HEK293 (cell line): ENCODE measurements around the gene SKAP1.
A peak's percentile ranks its signal among the peaks of the same experiment; 100 is the strongest.

Experiments used
- GLI2 ChIP-seq: fragments of 450-650 bp; formaldehyde crosslinking; IDR thresholded peaks from 2 replicates; pipeline ENCODE4; 2017; ENCODE audit warnings: missing biosample characterization, missing genetic modification characterization, low read depth, borderline replicate concordance
- GLIS2 ChIP-seq: fragments of 450-650 bp; formaldehyde crosslinking; IDR thresholded peaks from 2 replicates; pipeline ENCODE4 v1.5.1; 2016; ENCODE audit warnings: missing biosample characterization, missing genetic modification characterization
- KLF1 ChIP-seq: fragments of 450-650 bp; formaldehyde crosslinking; IDR thresholded peaks from 2 replicates; pipeline ENCODE4 v1.5.1; 2016; ENCODE audit warnings: missing biosample characterization, missing genetic modification characterization
- MEIS1 ChIP-seq: sonication (generic); formaldehyde crosslinking; IDR thresholded peaks from 2 replicates; pipeline ENCODE4 v1.8.1; 2022; ENCODE audit warnings: missing genetic modification reagents, mild to moderate bottlenecking, borderline replicate concordance
- OVOL3 ChIP-seq: fragments of 450-650 bp; formaldehyde crosslinking; IDR thresholded peaks from 2 replicates; pipeline ENCODE4 v1.5.1; 2016; ENCODE audit warnings: missing biosample characterization, missing genetic modification characterization
- TCF7L2 ChIP-seq: IDR thresholded peaks from 2 replicates; pipeline ENCODE4 v1.6.1; 2011; ENCODE audit warnings: low read depth, mild to moderate bottlenecking, inconsistent platforms, low read length, moderate library complexity, borderline replicate concordance
- YY1 ChIP-seq: fragments of 450-650 bp; formaldehyde crosslinking; IDR thresholded peaks from 2 replicates; pipeline ENCODE4 v1.5.1; 2018; ENCODE audit warnings: missing biosample characterization, missing genetic modification characterization
- ZBTB1 ChIP-seq: fragments of 450-650 bp; formaldehyde crosslinking; IDR thresholded peaks from 2 replicates; pipeline ENCODE4 v1.5.1; 2016; ENCODE audit warnings: missing biosample characterization, missing genetic modification characterization
- ZBTB48 ChIP-seq: fragments of 450-650 bp; formaldehyde crosslinking; IDR thresholded peaks from 2 replicates; pipeline ENCODE4 v1.5.1; 2016; ENCODE audit warnings: missing biosample characterization, missing genetic modification characterization
- ZEB2 ChIP-seq: fragments of 450-650 bp; formaldehyde crosslinking; IDR thresholded peaks from 2 replicates; pipeline ENCODE4 v1.5.1; 2016; ENCODE audit warnings: missing biosample characterization, missing genetic modification characterization
- ZFHX2 ChIP-seq: fragments of 450-650 bp; formaldehyde crosslinking; conservative IDR thresholded peaks from 2 replicates; pipeline ENCODE4 v1.5.1; 2016; ENCODE audit warnings: missing biosample characterization, missing genetic modification characterization
- ZNF112 ChIP-seq: fragments of 450-650 bp; formaldehyde crosslinking; IDR thresholded peaks from 2 replicates; pipeline ENCODE4 v1.5.0; 2017; ENCODE audit warnings: missing biosample characterization, missing genetic modification characterization
- ZNF132 ChIP-seq: fragments of 450-650 bp; formaldehyde crosslinking; IDR thresholded peaks from 2 replicates; pipeline ENCODE4 v1.5.1; 2017; ENCODE audit warnings: missing biosample characterization, missing genetic modification characterization, borderline replicate concordance
- ZNF133 ChIP-seq: fragments of 450-650 bp; formaldehyde crosslinking; IDR thresholded peaks from 2 replicates; pipeline ENCODE4 v1.5.1; 2016; ENCODE audit warnings: missing biosample characterization, missing genetic modification characterization
- ZNF169 ChIP-seq: fragments of 450-650 bp; formaldehyde crosslinking; IDR thresholded peaks from 2 replicates; pipeline ENCODE4 v1.5.1; 2016; ENCODE audit warnings: missing biosample characterization, missing genetic modification characterization
- ZNF239 ChIP-seq: fragments of 450-650 bp; formaldehyde crosslinking; IDR thresholded peaks from 2 replicates; pipeline ENCODE4 v1.5.1; 2016; ENCODE audit warnings: missing biosample characterization, missing genetic modification characterization
- ZNF248 ChIP-seq: fragments of 450-650 bp; formaldehyde crosslinking; IDR thresholded peaks from 2 replicates; pipeline ENCODE4 v1.5.1; 2017; ENCODE audit warnings: missing biosample characterization, missing genetic modification characterization
- ZNF311 ChIP-seq: fragments of 450-650 bp; formaldehyde crosslinking; IDR thresholded peaks from 2 replicates; pipeline ENCODE4 v1.5.1; 2017; ENCODE audit warnings: missing biosample characterization, missing genetic modification characterization, borderline replicate concordance
- ZNF324 ChIP-seq: fragments of 450-650 bp; formaldehyde crosslinking; IDR thresholded peaks from 2 replicates; pipeline ENCODE4 v1.5.1; 2016; ENCODE audit warnings: missing biosample characterization, missing genetic modification characterization
- ZNF473 ChIP-seq: fragments of 450-650 bp; formaldehyde crosslinking; IDR thresholded peaks from 2 replicates; pipeline ENCODE4 v1.5.1; 2017; ENCODE audit warnings: missing biosample characterization, missing genetic modification characterization
- ZNF530 ChIP-seq: fragments of 450-650 bp; formaldehyde crosslinking; IDR thresholded peaks from 2 replicates; pipeline ENCODE4 v1.5.1; 2016; ENCODE audit warnings: low read depth, missing biosample characterization, missing genetic modification characterization
- ZNF544 ChIP-seq: fragments of 450-650 bp; formaldehyde crosslinking; IDR thresholded peaks from 2 replicates; pipeline ENCODE4 v1.5.0; 2017; ENCODE audit warnings: missing biosample characterization, missing genetic modification characterization
- ZNF548 ChIP-seq: fragments of 450-650 bp; formaldehyde crosslinking; IDR thresholded peaks from 2 replicates; pipeline ENCODE4 v1.5.1; 2016; ENCODE audit warnings: missing biosample characterization, missing genetic modification characterization
- ZNF571 ChIP-seq: fragments of 450-650 bp; formaldehyde crosslinking; IDR thresholded peaks from 2 replicates; pipeline ENCODE4 v1.5.0; 2017; ENCODE audit warnings: missing biosample characterization, missing genetic modification characterization
- ZNF776 ChIP-seq: fragments of 450-650 bp; formaldehyde crosslinking; IDR thresholded peaks from 2 replicates; pipeline ENCODE4 v1.5.0; 2017; ENCODE audit warnings: missing biosample characterization, missing genetic modification characterization, borderline replicate concordance
- ZSCAN23 ChIP-seq: fragments of 450-650 bp; formaldehyde crosslinking; IDR thresholded peaks from 2 replicates; pipeline ENCODE4 v1.5.1; 2016; ENCODE audit warnings: missing biosample characterization, missing genetic modification characterization
- TF ChIP-seq, protein P1 (sequence below): fragments of 450-650 bp; formaldehyde crosslinking; IDR thresholded peaks from 2 replicates; pipeline ENCODE4 v1.5.1; 2016; ENCODE audit warnings: missing biosample characterization, missing genetic modification characterization
- TF ChIP-seq, protein P2 (sequence below): fragments of 450-650 bp; IDR thresholded peaks from 2 replicates; pipeline ENCODE4 v1.5.1; 2018; ENCODE audit warnings: missing biosample characterization, missing genetic modification characterization
- TF ChIP-seq, protein P3 (sequence below): fragments of 450-650 bp; formaldehyde crosslinking; IDR thresholded peaks from 2 replicates; pipeline ENCODE4 v1.5.1; 2016; ENCODE audit warnings: missing biosample characterization, missing genetic modification characterization
- TF ChIP-seq, protein P4 (sequence below): fragments of 450-650 bp; formaldehyde crosslinking; IDR thresholded peaks from 2 replicates; pipeline ENCODE4 v1.5.1; 2016; ENCODE audit warnings: missing biosample characterization, missing genetic modification characterization

SKAP1 gene

DNA sequence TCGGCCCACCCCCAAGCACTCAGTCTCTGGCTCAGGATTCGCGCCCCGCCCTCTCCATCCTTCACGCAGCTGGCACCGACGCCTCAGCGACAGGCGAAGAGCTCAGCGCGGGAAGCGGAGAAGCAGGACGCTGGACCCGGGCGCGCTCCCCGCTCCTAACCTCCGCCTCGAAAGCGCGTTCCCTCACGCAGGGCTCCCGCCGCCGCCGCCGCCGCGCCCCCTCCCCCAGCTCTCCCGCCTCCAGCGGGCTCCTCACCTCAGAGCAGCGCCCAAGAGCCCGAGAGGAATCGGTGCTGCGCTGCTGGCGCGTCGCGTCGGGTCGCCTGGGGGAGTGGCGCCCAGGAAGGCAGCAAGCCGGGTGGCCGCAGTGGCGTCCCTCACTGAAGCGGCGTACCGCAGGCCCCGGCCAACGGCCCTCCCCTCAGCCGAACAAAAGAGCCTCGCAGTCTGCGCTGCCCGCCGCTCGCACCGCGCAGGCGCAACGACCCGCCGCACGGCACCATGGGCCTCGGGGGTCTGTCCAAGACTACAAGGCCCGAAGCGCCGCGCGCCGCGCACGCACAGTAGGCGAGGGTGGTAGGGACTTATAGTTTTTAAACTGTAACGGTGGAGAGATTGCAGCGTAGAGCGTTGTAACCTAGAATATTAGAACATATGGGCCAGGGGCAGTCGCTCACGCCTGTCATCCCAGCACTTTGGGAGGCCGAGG is 328.8 kb downstream of the SKAP1 start, which contains the start of gene CBX1 (continued):
- TF ChIP-seq OVOL3 (tag by site-specific recombination) (no peak; the same call in 1 of the 2 replicates), ZNF132 (tag by site-specific recombination) (no peak), MEIS1 (CRISPR knock-in tag) (no peak), ZEB2 (peak; percentile 88; the same call in 1 of the 2 replicates), ZNF473 (no peak), ZBTB48 (tag by site-specific recombination) (peak; percentile 38), TCF7L2 (no peak), ZNF324 (tag by site-specific recombination) (peak; percentile 85; the same call in 1 of the 2 replicates), KLF1 (tag by site-specific recombination) (0 out of 2 replicates have a peak, but pooled peaks have one; percentile 8), ZNF548 (tag by site-specific recombination) (no peak; the same call in 1 of the 2 replicates), ZBTB1 (tag by site-specific recombination) (no peak), ZNF571 (tag by site-specific recombination) (no peak), GLI2 (tag by site-specific recombination) (no peak), ZNF311 (no peak), ZNF112 (no peak), ZNF248 (no peak), ZNF776 (no peak), YY1 (no peak; the same call in 1 of the 2 replicates), ZNF239 (tag by site-specific recombination) (no peak), ZNF530 (no peak), ZFHX2 (tag by site-specific recombination) (no peak; the same call in 1 of the 2 replicates), ZSCAN23 (tag by site-specific recombination) (no peak), ZNF169 (tag by site-specific recombination) (no peak), ZNF544 (tag by site-specific recombination) (no peak), GLIS2 (tag by site-specific recombination) (peak; percentile 97; the same call in 1 of the 2 replicates), ZNF133 (0 out of 2 replicates have a peak, but pooled peaks have one; percentile 23)
- TF ChIP-seq, protein P1, sequence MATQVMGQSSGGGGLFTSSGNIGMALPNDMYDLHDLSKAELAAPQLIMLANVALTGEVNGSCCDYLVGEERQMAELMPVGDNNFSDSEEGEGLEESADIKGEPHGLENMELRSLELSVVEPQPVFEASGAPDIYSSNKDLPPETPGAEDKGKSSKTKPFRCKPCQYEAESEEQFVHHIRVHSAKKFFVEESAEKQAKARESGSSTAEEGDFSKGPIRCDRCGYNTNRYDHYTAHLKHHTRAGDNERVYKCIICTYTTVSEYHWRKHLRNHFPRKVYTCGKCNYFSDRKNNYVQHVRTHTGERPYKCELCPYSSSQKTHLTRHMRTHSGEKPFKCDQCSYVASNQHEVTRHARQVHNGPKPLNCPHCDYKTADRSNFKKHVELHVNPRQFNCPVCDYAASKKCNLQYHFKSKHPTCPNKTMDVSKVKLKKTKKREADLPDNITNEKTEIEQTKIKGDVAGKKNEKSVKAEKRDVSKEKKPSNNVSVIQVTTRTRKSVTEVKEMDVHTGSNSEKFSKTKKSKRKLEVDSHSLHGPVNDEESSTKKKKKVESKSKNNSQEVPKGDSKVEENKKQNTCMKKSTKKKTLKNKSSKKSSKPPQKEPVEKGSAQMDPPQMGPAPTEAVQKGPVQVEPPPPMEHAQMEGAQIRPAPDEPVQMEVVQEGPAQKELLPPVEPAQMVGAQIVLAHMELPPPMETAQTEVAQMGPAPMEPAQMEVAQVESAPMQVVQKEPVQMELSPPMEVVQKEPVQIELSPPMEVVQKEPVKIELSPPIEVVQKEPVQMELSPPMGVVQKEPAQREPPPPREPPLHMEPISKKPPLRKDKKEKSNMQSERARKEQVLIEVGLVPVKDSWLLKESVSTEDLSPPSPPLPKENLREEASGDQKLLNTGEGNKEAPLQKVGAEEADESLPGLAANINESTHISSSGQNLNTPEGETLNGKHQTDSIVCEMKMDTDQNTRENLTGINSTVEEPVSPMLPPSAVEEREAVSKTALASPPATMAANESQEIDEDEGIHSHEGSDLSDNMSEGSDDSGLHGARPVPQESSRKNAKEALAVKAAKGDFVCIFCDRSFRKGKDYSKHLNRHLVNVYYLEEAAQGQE (tag by site-specific recombination) = no peak; the same call in 1 of the 2 replicates
- TF ChIP-seq, protein P2, sequence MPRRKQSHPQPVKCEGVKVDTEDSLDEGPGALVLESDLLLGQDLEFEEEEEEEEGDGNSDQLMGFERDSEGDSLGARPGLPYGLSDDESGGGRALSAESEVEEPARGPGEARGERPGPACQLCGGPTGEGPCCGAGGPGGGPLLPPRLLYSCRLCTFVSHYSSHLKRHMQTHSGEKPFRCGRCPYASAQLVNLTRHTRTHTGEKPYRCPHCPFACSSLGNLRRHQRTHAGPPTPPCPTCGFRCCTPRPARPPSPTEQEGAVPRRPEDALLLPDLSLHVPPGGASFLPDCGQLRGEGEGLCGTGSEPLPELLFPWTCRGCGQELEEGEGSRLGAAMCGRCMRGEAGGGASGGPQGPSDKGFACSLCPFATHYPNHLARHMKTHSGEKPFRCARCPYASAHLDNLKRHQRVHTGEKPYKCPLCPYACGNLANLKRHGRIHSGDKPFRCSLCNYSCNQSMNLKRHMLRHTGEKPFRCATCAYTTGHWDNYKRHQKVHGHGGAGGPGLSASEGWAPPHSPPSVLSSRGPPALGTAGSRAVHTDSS (tag by site-specific recombination) = no peak
- TF ChIP-seq, protein P3, sequence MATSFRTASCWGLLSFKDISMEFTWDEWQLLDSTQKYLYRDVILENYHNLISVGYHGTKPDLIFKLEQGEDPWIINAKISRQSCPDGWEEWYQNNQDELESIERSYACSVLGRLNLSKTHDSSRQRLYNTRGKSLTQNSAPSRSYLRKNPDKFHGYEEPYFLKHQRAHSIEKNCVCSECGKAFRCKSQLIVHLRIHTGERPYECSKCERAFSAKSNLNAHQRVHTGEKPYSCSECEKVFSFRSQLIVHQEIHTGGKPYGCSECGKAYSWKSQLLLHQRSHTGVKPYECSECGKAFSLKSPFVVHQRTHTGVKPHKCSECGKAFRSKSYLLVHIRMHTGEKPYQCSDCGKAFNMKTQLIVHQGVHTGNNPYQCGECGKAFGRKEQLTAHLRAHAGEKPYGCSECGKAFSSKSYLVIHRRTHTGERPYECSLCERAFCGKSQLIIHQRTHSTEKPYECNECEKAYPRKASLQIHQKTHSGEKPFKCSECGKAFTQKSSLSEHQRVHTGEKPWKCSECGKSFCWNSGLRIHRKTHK (tag by site-specific recombination) = no peak
- TF ChIP-seq, protein P4, sequence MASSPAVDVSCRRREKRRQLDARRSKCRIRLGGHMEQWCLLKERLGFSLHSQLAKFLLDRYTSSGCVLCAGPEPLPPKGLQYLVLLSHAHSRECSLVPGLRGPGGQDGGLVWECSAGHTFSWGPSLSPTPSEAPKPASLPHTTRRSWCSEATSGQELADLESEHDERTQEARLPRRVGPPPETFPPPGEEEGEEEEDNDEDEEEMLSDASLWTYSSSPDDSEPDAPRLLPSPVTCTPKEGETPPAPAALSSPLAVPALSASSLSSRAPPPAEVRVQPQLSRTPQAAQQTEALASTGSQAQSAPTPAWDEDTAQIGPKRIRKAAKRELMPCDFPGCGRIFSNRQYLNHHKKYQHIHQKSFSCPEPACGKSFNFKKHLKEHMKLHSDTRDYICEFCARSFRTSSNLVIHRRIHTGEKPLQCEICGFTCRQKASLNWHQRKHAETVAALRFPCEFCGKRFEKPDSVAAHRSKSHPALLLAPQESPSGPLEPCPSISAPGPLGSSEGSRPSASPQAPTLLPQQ (tag by site-specific recombination) = peak; percentile 39
